NT2/D1 (cell line): ENCODE data around the gene ASPHD2.

Experiments used
- YY1 ChIP-seq: IDR thresholded peaks from 2 replicates; pipeline ENCODE4 v1.6.1; 2011; ENCODE audit not compliant: insufficient read length, insufficient read depth
- ZNF274 ChIP-seq: IDR thresholded peaks from 2 replicates; pipeline ENCODE4 v1.6.1; 2011; ENCODE audit warnings: mild to moderate bottlenecking, low read depth, low read length

DNA sequence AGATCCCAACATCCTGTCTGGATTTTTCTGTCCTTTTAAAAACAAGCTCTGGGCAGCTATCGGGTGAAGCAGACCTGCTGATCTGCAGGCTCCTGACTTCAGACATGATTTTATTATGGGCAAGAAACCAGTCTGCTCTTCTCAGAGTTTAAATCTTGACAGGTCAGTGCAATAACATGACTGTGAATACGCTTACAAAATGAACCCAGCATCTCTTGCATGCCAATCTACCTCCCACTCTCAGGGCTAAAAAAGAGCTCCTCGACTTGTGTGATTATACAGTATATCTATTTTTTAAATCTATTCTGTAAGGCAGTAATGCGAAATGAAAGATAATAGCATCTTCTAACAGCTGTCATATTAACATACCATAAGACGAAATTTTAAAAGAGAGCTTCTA, 18.7 kb upstream of the ASPHD2 start:
- TF ChIP-seq ZNF274 (no peak), YY1 (no peak)
